Esophagus muscularis mucosa (tissue), 4 donors: Measurements from ENCODE around the gene KHSRP. TPM values are rescaled to one million over a fixed set of nuclear protein-coding genes. Genes with fewer than 3 reads are reported as not detected.

Experiments used
- DNase-seq: peaks from one replicate; pipeline ENCODE4 v3.0.0-alpha.2; 2017; ENCODE audit errors: extremely low spot score
- H3K27ac ChIP-seq, 4 donors: fragments of 200-600 bp; sonication (generic); replicated peaks in 1 of 4; 1 replicate in 3 of 4; 2 replicates in 1 of 4; pipeline ENCODE4 v1.5.1; 2016 to 2019; ENCODE audit warnings: mild to moderate bottlenecking in 1 of 4
- H3K27me3 ChIP-seq, 4 donors: fragments of 200-600 bp; sonication (generic); one replicate each; pipeline versions ENCODE4 v1.5.1 to v1.6.0; 2016 to 2019
- H3K36me3 ChIP-seq, 4 donors: fragments of 200-600 bp; sonication (generic); one replicate each; pipeline ENCODE4 v1.5.1; 2016 to 2019
- H3K4me1 ChIP-seq, 4 donors: fragments of 200-600 bp; sonication (generic); one replicate each; pipeline ENCODE4 v1.5.1; 2016 to 2019
- H3K4me3 ChIP-seq, 4 donors: fragments of 200-600 bp; sonication (generic); 1 replicate in 2 of 4; 2 replicates in 2 of 4; pipeline ENCODE4 v1.5.1; 2016 to 2019; ENCODE audit warnings: mild to moderate bottlenecking in 4 of 4, moderate library complexity in 1 of 4
- H3K9me3 ChIP-seq, 4 donors: fragments of 200-600 bp; sonication (generic); 1 replicate in 3 of 4; 2 replicates in 1 of 4; pipeline ENCODE4 v1.5.1; 2016 to 2019
- EP300 ChIP-seq: sonication (generic); formaldehyde crosslinking; IDR thresholded peaks from one replicate; pipeline ENCODE4 v1.6.1; 2017; ENCODE audit warnings: antibody characterized with exemption
- POLR2A ChIP-seq: fragments of 450-650 bp; IDR thresholded peaks from one replicate; pipeline ENCODE4 v1.6.1; 2017; ENCODE audit warnings: antibody characterized with exemption, moderate library complexity, mild to moderate bottlenecking, low read depth
- POLR2AphosphoS5 ChIP-seq, 2 donors: sonication (generic); formaldehyde crosslinking; IDR thresholded peaks; one replicate each; pipeline ENCODE4 v1.6.1; 2017; ENCODE audit warnings: antibody characterized with exemption in 2 of 2
- WGBS: methylation state at CpG from one replicate; pipeline ENCODE4 v1.1.5; 2018; 5-methylcytosine and 5-hydroxymethylcytosine counted together
- intact Hi-C: fragments of 100-400 bp; cut with DNase I; formaldehyde crosslinking; loops from one replicate; pipeline ENCODE4 v1.15.1; 2023
- total RNA-seq, 4 donors: library from RNA; depleted of rRNA; stranded (reverse); fragments of >200 nt; gene quantifications; one replicate each; pipeline versions ENCODE4 v1.1.0 to v1.2.1, GENCODE V29; 2016
- TF ChIP-seq, protein P1 (sequence below), 3 experiments: fragments of 200-600 bp in 2 of 3; fragments of 450-650 bp in 1 of 3; sonication (generic) in 2 of 3; IDR thresholded peaks; one replicate each; pipeline ENCODE4 v1.5.1; 2017 to 2019; ENCODE audit warnings: antibody characterized with exemption in 3 of 3, mild to moderate bottlenecking in 2 of 3, moderate library complexity in 1 of 3

KHSRP gene
- total RNA-seq, 4 donors from 2014 or later: 105 to 202 (median 148) TPM

- Histone ChIP-seq H3K4me3 (no peak overlapping the region), H3K4me1 (peaks cover 0 to 13% (median 9%) of the 10 kb centered on the region in 4 donors), H3K27ac (no peak overlapping the region), H3K9me3 (no peaks in the 10 kb centered on the region), H3K27me3 (peaks cover 0 to 31% (median 14%) of the 10 kb centered on the region in 4 donors), H3K36me3 (no peaks in the 10 kb centered on the region)
- intact Hi-C loops: no loop called here
- 54% methylated on average over 8 of the region's 9 CpGs for WGBS
- TF ChIP-seq, protein P1, sequence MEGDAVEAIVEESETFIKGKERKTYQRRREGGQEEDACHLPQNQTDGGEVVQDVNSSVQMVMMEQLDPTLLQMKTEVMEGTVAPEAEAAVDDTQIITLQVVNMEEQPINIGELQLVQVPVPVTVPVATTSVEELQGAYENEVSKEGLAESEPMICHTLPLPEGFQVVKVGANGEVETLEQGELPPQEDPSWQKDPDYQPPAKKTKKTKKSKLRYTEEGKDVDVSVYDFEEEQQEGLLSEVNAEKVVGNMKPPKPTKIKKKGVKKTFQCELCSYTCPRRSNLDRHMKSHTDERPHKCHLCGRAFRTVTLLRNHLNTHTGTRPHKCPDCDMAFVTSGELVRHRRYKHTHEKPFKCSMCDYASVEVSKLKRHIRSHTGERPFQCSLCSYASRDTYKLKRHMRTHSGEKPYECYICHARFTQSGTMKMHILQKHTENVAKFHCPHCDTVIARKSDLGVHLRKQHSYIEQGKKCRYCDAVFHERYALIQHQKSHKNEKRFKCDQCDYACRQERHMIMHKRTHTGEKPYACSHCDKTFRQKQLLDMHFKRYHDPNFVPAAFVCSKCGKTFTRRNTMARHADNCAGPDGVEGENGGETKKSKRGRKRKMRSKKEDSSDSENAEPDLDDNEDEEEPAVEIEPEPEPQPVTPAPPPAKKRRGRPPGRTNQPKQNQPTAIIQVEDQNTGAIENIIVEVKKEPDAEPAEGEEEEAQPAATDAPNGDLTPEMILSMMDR (IDR thresholded peaks at IDR 0.05): no peak
- TF ChIP-seq POLR2A: no peak
- no peak for TF ChIP-seq EP300
- TF ChIP-seq POLR2AphosphoS5 (IDR thresholded peaks at IDR 0.05): no peak
- no peak for DNase-seq
Observed at GRCh38 chr19:6465006-6465405, 40.4 kb upstream of the KHSRP start.

DNA sequence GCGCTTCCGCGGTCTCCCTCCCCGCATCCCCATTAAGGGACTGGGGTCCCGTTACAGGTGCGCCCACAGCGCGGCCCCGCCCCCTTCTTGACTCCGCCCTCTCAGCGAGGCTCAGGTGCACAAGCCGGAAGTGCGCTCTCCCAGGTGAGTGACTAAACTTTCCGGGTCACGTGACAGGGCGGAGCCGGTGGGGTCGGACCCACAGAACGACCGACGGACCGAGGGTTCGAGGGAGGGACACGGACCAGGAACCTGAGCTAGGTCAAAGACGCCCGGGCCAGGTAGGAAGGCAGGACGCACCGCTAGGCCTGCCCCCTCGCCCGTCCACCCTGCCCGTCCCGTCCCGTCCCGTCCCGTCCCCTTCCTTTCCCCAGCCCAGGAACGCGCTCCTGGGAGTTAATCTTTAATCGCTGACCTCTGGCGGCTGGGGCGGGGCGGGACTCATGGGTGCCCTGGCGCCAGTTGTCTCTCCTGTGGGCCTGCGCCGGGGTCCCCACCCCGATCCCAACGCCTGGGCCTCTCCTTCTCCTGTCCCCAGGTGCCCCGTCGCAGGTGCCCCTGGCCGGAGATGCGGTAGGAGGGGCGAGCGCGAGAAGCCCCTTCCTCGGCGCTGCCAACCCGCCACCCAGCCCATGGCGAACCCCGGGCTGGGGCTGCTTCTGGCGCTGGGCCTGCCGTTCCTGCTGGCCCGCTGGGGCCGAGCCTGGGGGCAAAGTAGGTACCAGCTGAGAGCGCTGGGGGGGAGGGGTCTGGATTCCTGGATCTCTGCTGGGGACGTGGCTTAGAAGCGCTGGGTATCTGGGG, 39.7 kb upstream of the KHSRP start, which contains the start of gene CRB3:
Gene CRB3, plus strand, starts transcription at position 202 of the 804 bp plus-strand sequence. Its CDS starts 431 bp downstream, at position 633.
- no peak for TF ChIP-seq POLR2A
- TF ChIP-seq, protein P1 (IDR thresholded peaks at IDR 0.05): no peak
- no peak for TF ChIP-seq POLR2AphosphoS5 (IDR thresholded peaks at IDR 0.05)
- TF ChIP-seq EP300: no peak
- peaks cover 0 to 19% (median 11%) of the 10 kb centered on the region in 4 donors for H3K4me1 ChIP-seq
- no peaks in the 10 kb centered on the region for H3K36me3 ChIP-seq
- no peaks in the 10 kb centered on the region for H3K9me3 ChIP-seq
- peak within 1 kb of the TSS in 1 of 4 donors; percentile 29 for H3K4me3 ChIP-seq
- DNase-seq: no peak
- 25% methylated on average over 4 of the region's 65 CpGs for WGBS
- no peak within 1 kb of the TSS for H3K27ac ChIP-seq
- peaks cover 0 to 31% (median 14%) of the 10 kb centered on the region in 4 donors for H3K27me3 ChIP-seq
- intact Hi-C loops: no loop called here

DNA sequence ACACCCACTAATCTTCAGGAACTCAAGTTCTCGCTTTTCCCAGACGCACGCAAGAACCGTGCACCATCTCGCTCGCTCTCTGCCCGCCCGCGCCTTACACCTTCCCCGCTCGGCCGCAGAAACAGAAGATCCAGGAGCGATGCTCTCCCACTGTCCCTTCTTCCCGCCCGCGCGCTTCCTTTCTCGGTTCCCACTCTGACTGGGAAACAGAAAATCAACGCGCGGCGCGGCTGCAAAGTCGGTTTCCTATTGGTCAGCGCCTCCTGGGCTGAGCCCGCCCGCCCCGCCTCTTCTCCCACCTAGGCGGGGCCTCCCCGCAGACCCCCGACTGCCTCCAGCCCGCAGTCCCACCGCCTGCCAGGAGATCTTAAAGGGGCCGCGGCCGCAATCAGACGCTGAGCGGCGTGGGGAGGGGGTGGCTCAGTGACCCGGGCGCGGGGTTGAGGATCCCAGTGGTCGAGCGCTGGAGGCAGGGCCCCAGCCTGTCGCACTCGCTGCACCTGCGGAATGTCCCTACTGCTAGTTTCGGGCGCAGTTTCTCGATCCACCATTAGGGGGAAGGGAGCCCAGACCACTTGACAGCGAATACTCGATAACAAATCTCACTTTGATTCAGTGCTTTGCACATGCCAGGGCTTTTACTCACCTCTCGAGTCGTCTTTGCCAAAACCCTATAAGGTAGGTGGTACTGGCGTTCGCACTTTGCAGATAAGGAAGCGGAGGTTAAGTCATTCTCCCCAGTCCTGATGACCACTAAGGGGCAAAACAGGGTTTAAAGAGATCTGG, 35.7 kb upstream of the KHSRP start:
- Histone ChIP-seq H3K9me3 (no peaks in the 10 kb centered on the region), H3K4me1 (peaks cover 11 to 36% (median 28%) of the 10 kb centered on the region in 4 donors), H3K27ac (peak overlapping the region; percentile 74 to 91 (median 88)), H3K27me3 (peaks cover 0 to 31% (median 14%) of the 10 kb centered on the region in 4 donors), H3K36me3 (peaks cover 6 to 23% (median 13%) of the 10 kb centered on the region in 4 donors), H3K4me3 (peak overlapping the region; percentile 66 to 97 (median 90))
- WGBS: under 1% methylated on average over 44 of the region's 57 CpGs
- TF ChIP-seq POLR2AphosphoS5 (IDR thresholded peaks at IDR 0.05) (peak; percentile 61 to 72), POLR2A (no peak)
- TF ChIP-seq, protein P1 (IDR thresholded peaks at IDR 0.05): peak; percentile 57 to 69 (median 65)
- intact Hi-C loops: no loop called here
- DNase-seq: peak; percentile 98

DNA sequence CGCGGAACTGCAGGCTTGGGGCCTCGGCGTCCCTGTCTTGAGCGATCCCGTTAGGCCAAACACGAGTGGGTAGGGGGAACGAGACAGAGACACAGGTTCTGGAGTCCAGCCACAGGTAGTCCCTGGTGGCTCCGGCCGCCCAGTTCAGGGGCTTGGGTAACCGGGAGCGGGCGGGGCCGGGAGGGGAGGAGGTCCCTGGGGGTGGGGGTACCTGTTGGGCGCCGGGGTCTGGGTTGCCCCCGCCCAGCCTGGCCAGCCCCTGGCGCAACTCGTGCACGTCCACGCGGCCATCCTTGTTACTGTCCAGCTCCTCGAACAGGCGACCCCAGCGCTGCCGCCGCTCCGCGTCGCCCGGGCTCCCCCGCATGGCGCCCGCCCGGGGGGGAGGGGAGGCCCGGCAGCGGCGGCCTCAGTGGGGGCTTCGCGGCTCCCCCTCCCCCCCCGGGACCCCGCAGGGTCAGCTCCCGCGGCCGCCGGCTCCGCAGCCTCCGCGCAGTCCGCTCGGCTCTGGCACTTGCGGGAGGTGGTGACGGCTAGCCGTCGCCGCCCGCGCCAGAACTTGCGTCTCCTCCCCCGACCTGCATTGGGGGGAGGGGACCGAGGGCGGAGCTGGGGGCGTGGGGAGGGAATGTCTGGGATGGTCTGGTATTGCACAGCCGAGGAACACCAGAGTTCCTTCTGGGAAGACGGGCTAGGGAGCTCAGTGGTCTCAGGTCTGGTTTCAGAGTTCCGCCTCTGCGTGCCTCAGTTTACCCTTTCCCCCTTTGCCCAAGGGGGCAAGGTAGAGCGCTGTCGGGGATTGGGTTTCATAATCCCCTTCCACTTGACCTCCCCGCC, 34.9 kb upstream of the KHSRP start, which contains the start of gene SLC25A23:
Gene SLC25A23, minus strand, starts transcription at position 531 of the 837 bp plus-strand sequence. Its CDS starts 164 bp downstream, at position 367.
- WGBS: 0% methylated on average over 26 of the region's 70 CpGs
- Histone ChIP-seq H3K4me3 (peak within 1 kb of the TSS; percentile 66 to 97 (median 90)), H3K36me3 (peaks cover 10 to 31% (median 21%) of the 10 kb centered on the region in 4 donors), H3K4me1 (peaks cover 11 to 36% (median 27%) of the 10 kb centered on the region in 4 donors), H3K9me3 (peaks cover 0 to 1% (median 1%) of the 10 kb centered on the region in 4 donors), H3K27ac (peak within 1 kb of the TSS; percentile 74 to 91 (median 88)), H3K27me3 (peaks cover 0 to 24% (median 10%) of the 10 kb centered on the region in 4 donors)
- TF ChIP-seq POLR2AphosphoS5 (IDR thresholded peaks at IDR 0.05) (peak in 1 of 2 donors; percentile 72), EP300 (no peak)
- no peak for DNase-seq
- intact Hi-C loops: no loop called here
